ENCODE data around the gene MYO15B. TPM values are rescaled to one million over a fixed set of nuclear protein-coding genes. Genes with fewer than 3 reads are reported as not detected.
A peak's percentile ranks its signal among the peaks of the same experiment; 100 is the strongest.

The MYO15B gene
- total and polyA plus RNA-seq, 10 donors, result 123 to 569 (median 347) TPM

DNA sequence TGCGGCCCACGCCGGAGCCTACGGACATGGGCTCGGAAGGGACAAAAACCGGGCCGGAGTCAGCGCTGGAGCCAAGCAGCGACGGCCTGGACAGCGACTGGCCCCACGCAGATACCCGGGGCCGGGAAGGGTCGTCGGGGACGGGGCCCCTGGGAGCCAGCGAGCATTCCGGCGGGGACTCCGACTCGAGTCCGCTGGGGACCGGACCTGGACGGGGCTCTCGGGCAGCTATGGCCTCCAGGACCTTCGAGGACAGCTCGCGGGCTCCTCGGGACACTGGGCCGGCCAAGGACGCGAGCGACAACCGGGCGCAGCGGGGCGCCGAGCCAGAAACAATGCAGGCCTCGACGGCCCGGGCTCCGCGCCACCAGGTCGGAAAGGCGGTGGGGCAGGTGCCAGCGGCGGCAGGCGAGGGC lies 1.0 kb downstream of the MYO15B start:
- Histone ChIP-seq H3K27me3 (replicated peaks in 1 of 7) (peaks cover 0 to 11% (median 0%) of the 10 kb centered on the region in 7 donors), H3K9me3 (no peaks in the 10 kb centered on the region), H3K4me3 (peak overlapping the region; percentile 52 to 91 (median 70)), H3K27ac (peak overlapping the region; percentile 93 to 98 (median 96)), H3K36me3 (peaks cover 0 to 30% (median 3%) of the 10 kb centered on the region in 6 donors), H3K4me1 (peaks cover 6 to 44% (median 29%) of the 10 kb centered on the region in 6 donors)
- DNase-seq, result no peak
- TF ChIP-seq POLR2AphosphoS5 (IDR thresholded peaks at IDR 0.05) (no peak), POLR2A (IDR thresholded peaks at IDR 0.05) (no peak)
- TF ChIP-seq, protein P1, sequence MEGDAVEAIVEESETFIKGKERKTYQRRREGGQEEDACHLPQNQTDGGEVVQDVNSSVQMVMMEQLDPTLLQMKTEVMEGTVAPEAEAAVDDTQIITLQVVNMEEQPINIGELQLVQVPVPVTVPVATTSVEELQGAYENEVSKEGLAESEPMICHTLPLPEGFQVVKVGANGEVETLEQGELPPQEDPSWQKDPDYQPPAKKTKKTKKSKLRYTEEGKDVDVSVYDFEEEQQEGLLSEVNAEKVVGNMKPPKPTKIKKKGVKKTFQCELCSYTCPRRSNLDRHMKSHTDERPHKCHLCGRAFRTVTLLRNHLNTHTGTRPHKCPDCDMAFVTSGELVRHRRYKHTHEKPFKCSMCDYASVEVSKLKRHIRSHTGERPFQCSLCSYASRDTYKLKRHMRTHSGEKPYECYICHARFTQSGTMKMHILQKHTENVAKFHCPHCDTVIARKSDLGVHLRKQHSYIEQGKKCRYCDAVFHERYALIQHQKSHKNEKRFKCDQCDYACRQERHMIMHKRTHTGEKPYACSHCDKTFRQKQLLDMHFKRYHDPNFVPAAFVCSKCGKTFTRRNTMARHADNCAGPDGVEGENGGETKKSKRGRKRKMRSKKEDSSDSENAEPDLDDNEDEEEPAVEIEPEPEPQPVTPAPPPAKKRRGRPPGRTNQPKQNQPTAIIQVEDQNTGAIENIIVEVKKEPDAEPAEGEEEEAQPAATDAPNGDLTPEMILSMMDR (IDR thresholded peaks at IDR 0.05 in 8 of 11, conservative IDR thresholded peaks at IDR 0.05 in 3 of 11), result no peak
- intact Hi-C loops (cut with DNase I; ENCODE audit: low total_unique reads), result loop anchor here (5.0 kb wide), 2 partner anchors 71 to 161 kb away; partner anchors contain the start of genes CASKIN2 and TSEN54
- WGBS, 5 donors, result 0 to 11% (median 1%) methylated on average over 2 to 49 of the region's 49 CpGs

DNA sequence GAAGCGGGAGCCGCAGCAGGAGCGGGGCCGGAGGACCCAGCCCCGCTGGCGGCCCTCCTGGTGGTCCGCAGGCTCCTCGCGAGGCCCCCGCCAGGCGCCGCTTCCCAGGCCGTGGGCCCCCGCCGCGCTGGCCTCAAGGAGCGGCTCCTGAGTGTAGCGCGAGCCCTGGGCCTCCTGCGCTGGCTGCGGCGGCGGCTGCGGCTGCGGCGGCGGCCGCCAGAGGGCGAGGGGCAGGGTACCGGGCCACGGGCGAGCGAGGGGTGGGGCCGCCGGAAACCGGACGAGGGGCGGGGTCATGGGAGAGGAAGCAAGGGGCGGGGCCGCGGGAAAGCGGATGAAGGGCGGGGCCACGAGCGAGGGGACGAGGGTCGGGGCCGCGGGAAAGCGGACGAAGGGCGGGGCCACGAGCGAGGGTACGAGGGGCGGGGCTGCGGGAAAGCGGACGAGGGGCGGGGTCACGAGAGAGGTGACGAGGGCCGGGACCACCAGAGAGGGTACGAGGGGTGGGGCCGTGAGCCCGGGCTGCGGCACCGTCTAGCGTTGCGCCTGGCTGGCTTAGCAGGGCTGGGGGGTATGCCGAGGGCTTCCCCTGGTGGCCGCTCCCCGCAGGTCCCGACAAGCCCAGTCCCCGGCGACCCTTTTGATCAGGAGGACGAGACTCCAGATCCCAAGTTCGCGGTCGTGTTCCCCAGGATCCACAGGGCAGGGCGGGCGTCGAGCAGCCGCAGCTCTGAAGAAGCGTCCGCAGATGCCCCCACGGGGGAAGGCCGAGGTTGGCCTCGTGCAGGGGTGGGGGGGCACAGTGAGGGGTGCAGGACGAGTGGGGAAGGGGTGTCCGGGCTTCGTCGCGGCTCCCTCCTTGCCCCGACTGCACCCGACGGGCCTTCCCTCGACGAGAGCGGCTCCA lies 1.7 kb downstream of the MYO15B start:
- TF ChIP-seq POLR2AphosphoS5 (IDR thresholded peaks at IDR 0.05), result peak; percentile 74 to 89 (median 81)
- no peak for TF ChIP-seq POLR2A (IDR thresholded peaks at IDR 0.05)
- TF ChIP-seq, protein P1 (IDR thresholded peaks at IDR 0.05 in 8 of 11, conservative IDR thresholded peaks at IDR 0.05 in 3 of 11), result peak in 10 of 11 experiments; percentile 23 to 93 (median 85)
- Histone ChIP-seq H3K9me3 (no peaks in the 10 kb centered on the region), H3K27ac (peak overlapping the region; percentile 93 to 98 (median 96)), H3K36me3 (peaks cover 0 to 33% (median 3%) of the 10 kb centered on the region in 6 donors), H3K4me1 (peaks cover 6 to 44% (median 29%) of the 10 kb centered on the region in 6 donors), H3K4me3 (peak overlapping the region; percentile 52 to 91 (median 70)), H3K27me3 (replicated peaks in 1 of 7) (peaks cover 0 to 11% (median 0%) of the 10 kb centered on the region in 7 donors)
- peak; percentile 100 for DNase-seq
- intact Hi-C loops (cut with DNase I; ENCODE audit: low total_unique reads), result loop anchor here (5.0 kb wide), 2 partner anchors 72 to 162 kb away; partner anchors contain the start of genes CASKIN2 and TSEN54
- 3 to 12% (median 9%) methylated on average over 45 to 100 of the region's 100 CpGs for WGBS, 5 donors

DNA sequence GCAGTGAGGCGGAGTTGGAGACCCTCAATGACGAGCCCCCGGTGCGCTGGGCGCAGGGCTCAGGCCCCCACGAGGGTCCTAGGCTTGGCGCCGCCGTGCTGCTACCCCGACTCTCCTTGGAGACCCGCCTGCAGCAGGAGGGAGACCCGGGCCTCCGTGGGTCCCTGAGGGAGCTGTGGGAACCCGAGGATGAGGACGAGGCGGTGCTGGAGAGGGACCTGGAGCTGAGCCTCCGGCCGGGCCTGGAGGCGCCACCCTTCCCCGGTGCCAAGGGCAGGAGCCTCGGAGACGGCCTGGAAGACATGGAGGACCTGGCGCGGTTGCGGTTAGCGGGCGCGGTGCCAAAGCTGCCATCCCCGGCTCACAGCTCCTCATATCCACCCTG lies 2.3 kb downstream of the MYO15B start:
- H3K36me3 ChIP-seq, result peaks cover 0 to 39% (median 3%) of the 10 kb centered on the region in 6 donors
- peak overlapping the region; percentile 46 to 91 (median 66) for H3K4me3 ChIP-seq
- TF ChIP-seq POLR2AphosphoS5 (IDR thresholded peaks at IDR 0.05), result peak in 1 of 3 donors; percentile 1
- TF ChIP-seq POLR2A (IDR thresholded peaks at IDR 0.05), result no peak
- TF ChIP-seq, protein P1 (IDR thresholded peaks at IDR 0.05 in 8 of 11, conservative IDR thresholded peaks at IDR 0.05 in 3 of 11), result no peak
- WGBS, 5 donors, result 68 to 85% (median 72%) methylated on average over 12 to 29 of the region's 29 CpGs
- H3K27me3 ChIP-seq (replicated peaks in 1 of 7), result peaks cover 0 to 11% (median 0%) of the 10 kb centered on the region in 7 donors
- intact Hi-C loops (cut with DNase I; ENCODE audit: low total_unique reads), result loop anchor here (5.0 kb wide), 2 partner anchors 73 to 163 kb away; partner anchors contain the start of genes CASKIN2 and TSEN54
- peak overlapping the region; percentile 93 to 98 (median 96) for H3K27ac ChIP-seq
- peaks cover 6 to 44% (median 29%) of the 10 kb centered on the region in 6 donors for H3K4me1 ChIP-seq
- no peaks in the 10 kb centered on the region for H3K9me3 ChIP-seq
- no peak for DNase-seq

All from spleen (tissue), 11 donors.